Fibroblast of skin of right biceps (primary cell): ENCODE results near the gene TSHZ2.
"Not testable (repeated sequence)": the region's sequence is repeated elsewhere in the genome, so short reads cannot be mapped to it uniquely, and the experiment has no call there.

Experiments used
- DNase-seq: peaks from one replicate; pipeline ENCODE4 v3.0.0-alpha.2; 2013

Gene TSHZ2

GRCh38 chr20:53364646-53365045 is 392.5 kb downstream of the TSHZ2 start:
- DNase-seq: no peak

GRCh38 chr20:53365076-53365475 is 392.9 kb downstream of the TSHZ2 start:
- DNase-seq: no peak

- no peak for DNase-seq
These were observed 393.4 kb downstream of the TSHZ2 start for GRCh38 chr20:53365539-53366075.

GRCh38 chr20:53366928-53367327 is 394.8 kb downstream of the TSHZ2 start:
- not testable (repeated sequence) for DNase-seq

- no peak for DNase-seq
These were observed 397.7 kb downstream of the TSHZ2 start for GRCh38 chr20:53369871-53370270.

- DNase-seq: no peak
These were observed 398.3 kb downstream of the TSHZ2 start for GRCh38 chr20:53370345-53370961.

GRCh38 chr20:53371216-53371615 is 399.1 kb downstream of the TSHZ2 start:
- DNase-seq: no peak

- no peak for DNase-seq
These were observed 403.9 kb downstream of the TSHZ2 start for GRCh38 chr20:53376021-53376420.

GRCh38 chr20:53379014-53379832 is 407.1 kb downstream of the TSHZ2 start:
- no peak for DNase-seq

- no peak for DNase-seq
These were observed 407.6 kb downstream of the TSHZ2 start for GRCh38 chr20:53379833-53380120.

GRCh38 chr20:53381568-53382262 is 409.6 kb downstream of the TSHZ2 start:
- no peak for DNase-seq

- DNase-seq: no peak
These were observed 410.2 kb downstream of the TSHZ2 start for GRCh38 chr20:53382263-53382844.

- no peak for DNase-seq
These were observed 411.8 kb downstream of the TSHZ2 start for GRCh38 chr20:53383916-53384315.

GRCh38 chr20:53384392-53384791 is 412.2 kb downstream of the TSHZ2 start:
- DNase-seq: no peak

GRCh38 chr20:53385941-53386767 is 414.0 kb downstream of the TSHZ2 start:
- no peak for DNase-seq

GRCh38 chr20:53387983-53388675 is 416.0 kb downstream of the TSHZ2 start:
- DNase-seq: no peak

GRCh38 chr20:53389516-53390300 is 417.6 kb downstream of the TSHZ2 start:
- DNase-seq: no peak

GRCh38 chr20:53390770-53391169 is 418.6 kb downstream of the TSHZ2 start:
- peak; percentile 27 for DNase-seq

- no peak for DNase-seq
These were observed 422.3 kb downstream of the TSHZ2 start for GRCh38 chr20:53394433-53394832.

GRCh38 chr20:53395188-53395923 is 423.2 kb downstream of the TSHZ2 start:
- DNase-seq: no peak
